Measurements from ENCODE around the gene PER1. TPM values are rescaled to one million over a fixed set of nuclear protein-coding genes. Genes with fewer than 3 reads are reported as not detected.

Gene PER1
- total and polyA plus RNA-seq, 2 of the 4 experiments (the other 2 are of a cell fraction): 3.4 to 10.5 TPM

- peak overlapping the region; percentile 55 for H2BK5ac ChIP-seq (ENCODE audit: low read depth, low read length, poor library complexity, severe bottlenecking)
- H3K18ac ChIP-seq (ENCODE audit: low read depth, low read length): peak overlapping the region; percentile 24; the same call in 1 of the 2 replicates
- WGBS, 2 experiments (ENCODE audit: extremely low coverage in 2 of 2, insufficient read length in 1 of 2): 3% methylated on average over 15 of the region's 22 CpGs; no CpG with 5 or more reads in 1 of the 2 experiments
- peak overlapping the region; percentile 90 for H2AK9ac ChIP-seq (replicated peaks; ENCODE audit: low read depth, low read length, poor library complexity)
- ATAC-seq (ENCODE audit: low read depth): peak; percentile 4
- H2AFZ ChIP-seq (replicated peaks; ENCODE audit: low read length, poor library complexity): peak overlapping the region; percentile 88
- peak overlapping the region; percentile 41; the same call in 1 of the 2 replicates for H2BK120ac ChIP-seq (ENCODE audit: low read depth, low read length)
- peaks cover 9% of the 10 kb centered on the region for H4K20me1 ChIP-seq (ENCODE audit: insufficient read depth, low read length)
- H2BK15ac ChIP-seq (ENCODE audit: low read depth, low read length): no peak overlapping the region
- TF ChIP-seq RFX5 (IDR thresholded peaks at IDR 0.05; ENCODE audit: low read depth, low read length): no peak
- TF ChIP-seq NFE2L2 (IDR thresholded peaks at IDR 0.05; ENCODE audit: low read depth, low read length): no peak
- TF ChIP-seq RAD21 (IDR thresholded peaks at IDR 0.05; ENCODE audit: low read length): no peak
- TF ChIP-seq FOS (IDR thresholded peaks at IDR 0.05; ENCODE audit: low read depth, low read length): no peak
- peak; percentile 27 for TF ChIP-seq POLR2A (IDR thresholded peaks at IDR 0.05; ENCODE audit: low read depth, low read length)
- peak; percentile 1; the same call in 1 of the 2 replicates for TF ChIP-seq USF2 (IDR thresholded peaks at IDR 0.05; ENCODE audit: low read depth, low read length)
- TF ChIP-seq CTCF (conservative IDR thresholded peaks at IDR 0.05; ENCODE audit: low read depth, low read length): no peak
- no peak for TF ChIP-seq MAZ (IDR thresholded peaks at IDR 0.05; ENCODE audit: borderline replicate concordance, low read depth, low read length)
- peak; percentile 82; the same call in 1 of the 2 replicates for TF ChIP-seq CHD1 (IDR thresholded peaks at IDR 0.05; ENCODE audit: low read depth, low read length)
- peak overlapping the region; percentile 79 for H3K23ac ChIP-seq (ENCODE audit: low read depth, low read length)
- H4K8ac ChIP-seq (ENCODE audit: low read depth in 2 of 2, low read length in 2 of 2): peak overlapping the region in 1 of 2 experiments; percentile 78; a peak in 1 of 4 replicates
- H3K9me3 ChIP-seq (ENCODE audit: control insufficient read depth, insufficient read depth, low read length): no peaks in the 10 kb centered on the region
- no TSS peak for BruUV-seq (replicated peaks)
- H3K4me1 ChIP-seq (ENCODE audit: control insufficient read depth, insufficient read depth, low read length): peaks cover 21% of the 10 kb centered on the region
- dilution Hi-C loops (cut with HindIII; ENCODE audit: low sequenced_read_pairs, unreplicated experiment): no loop called here
- H3K4me2 ChIP-seq (ENCODE audit: low read depth, low read length): peak overlapping the region; percentile 96
- H3K9ac ChIP-seq (ENCODE audit: low read depth, low read length): peak overlapping the region; percentile 76
- peak overlapping the region; percentile 52; the same call in 1 of the 2 replicates for H4K91ac ChIP-seq (ENCODE audit: insufficient read depth, low read depth, low read length)
- H3K27me3 ChIP-seq (ENCODE audit: control insufficient read depth, insufficient read depth, low read length): no peaks in the 10 kb centered on the region
- DNase-seq: peak; percentile 67
- intact Hi-C loops (cut with micrococcal nuclease): no loop called here
- H4K5ac ChIP-seq (ENCODE audit: low read depth, low read length): peak overlapping the region; percentile 9
- H3K56ac ChIP-seq (ENCODE audit: extremely low read depth, insufficient read depth, low read length): no peak overlapping the region; the same call in 1 of the 2 replicates
- no peak overlapping the region for H2BK20ac ChIP-seq (ENCODE audit: low read depth, low read length)
- peaks cover 27% of the 10 kb centered on the region for H3K36me3 ChIP-seq (ENCODE audit: control insufficient read depth, insufficient read depth, low read length)
- in situ Hi-C loops (cut with MboI; ENCODE audit: low sequenced_read_pairs): loop anchor here (25.0 kb wide), 1 partner anchor 914 kb away; the partner anchor contains the start of genes DVL2, GABARAP and PHF23
- H3K4ac ChIP-seq (ENCODE audit: low read depth, low read length): peak overlapping the region; percentile 62
- peak overlapping the region; percentile 73 for H3K27ac ChIP-seq (ENCODE audit: insufficient read depth, low read length)
- H2AK5ac ChIP-seq (ENCODE audit: low read depth, low read length): peak overlapping the region; percentile 71
- CTCF ChIA-PET: interaction anchor here (1.2 to 1.5 kb wide), 2 partner anchors 12 to 33 kb away, joined by 3 read pairs; no protein-coding TSS in a partner anchor
- peaks cover 22% of the 10 kb centered on the region for H3K9me1 ChIP-seq (ENCODE audit: insufficient read depth, low read length)
- H3K4me3 ChIP-seq (ENCODE audit: insufficient read depth, low read depth, low read length): peak overlapping the region; percentile 59
- H3K79me1 ChIP-seq (ENCODE audit: low read depth in 1 of 2, low read length in 2 of 2): peaks cover 3 to 37% of the 10 kb centered on the region in 2 experiments; a peak in 2 of 4 replicates
- POLR2A ChIA-PET (ENCODE audit: unreplicated experiment): no interaction called here
- peak overlapping the region; percentile 56 for H3K14ac ChIP-seq (replicated peaks; ENCODE audit: low read depth, low read length)
These were observed 528 bp downstream of the PER1 start for GRCh38 chr17:8151641-8152111.

Data from IMR-90 (cell line).